ENCODE measurements around the gene ACER2. TPM values are rescaled to one million over a fixed set of nuclear protein-coding genes. Genes with fewer than 3 reads are reported as not detected.

ACER2 gene
- total RNA-seq, 4 donors from 2014 or later: 2.8 to 13.2 (median 9.3) TPM

Other genes with a start within 250 kb of the ACER2 start
- 100 to 1,000 TPM; 101 to 143 (median 110) TPM for gene DENND4C, start 178.3 kb upstream of the ACER2 start, total RNA-seq
- 1,000 to 10,000 TPM in 2 of 4 donors, 100 to 1,000 TPM in 2; 456 to 1,350 (median 975) TPM for gene RPS6, start 28.8 kb upstream of the ACER2 start, total RNA-seq

All from transverse colon (tissue), 4 donors.